Breast epithelium (tissue), 4 donors: ENCODE results near the gene FAP. TPM values are rescaled to one million over a fixed set of nuclear protein-coding genes. Genes with fewer than 3 reads are reported as not detected.

Experiments
- DNase-seq, 2 donors: peaks; one replicate each; pipeline ENCODE4 v3.0.0-alpha.2; 2019; ENCODE audit warnings: low spot score in 2 of 2
- H3K27ac ChIP-seq, 2 donors: fragments of 200-600 bp; sonication (generic) in 1 of 2; one replicate each; pipeline ENCODE4 v1.5.1; 2016 to 2019; ENCODE audit warnings: mild to moderate bottlenecking in 1 of 2
- H3K27me3 ChIP-seq, 2 donors: fragments of 200-600 bp; sonication (generic) in 1 of 2; one replicate each; pipeline versions ENCODE4 v1.5.1 to v1.6.0; 2017 to 2019; ENCODE audit warnings: control low read depth in 1 of 2, mild to moderate bottlenecking in 1 of 2
- H3K36me3 ChIP-seq: fragments of 200-600 bp; one replicate; pipeline ENCODE4 v1.5.1; 2019
- H3K4me1 ChIP-seq, 2 donors: fragments of 200-600 bp; sonication (generic); one replicate each; pipeline ENCODE4 v1.5.1; 2016 to 2019; ENCODE audit warnings: control low read depth in 1 of 2
- H3K4me3 ChIP-seq, 3 donors: fragments of 200-600 bp; sonication (generic); 1 replicate in 2 of 3; 2 replicates in 1 of 3; pipeline ENCODE4 v1.5.1; 2016 to 2019; ENCODE audit warnings: mild to moderate bottlenecking in 3 of 3, moderate library complexity in 2 of 3
- H3K9me3 ChIP-seq, 2 donors: fragments of 200-600 bp; sonication (generic) in 1 of 2; one replicate each; pipeline ENCODE4 v1.5.1; 2016 to 2019; ENCODE audit warnings: control low read depth in 1 of 2
- CTCF ChIP-seq, 3 donors: fragments of 450-650 bp; IDR thresholded peaks; one replicate each; pipeline ENCODE4 v1.5.1; 2016 to 2017; ENCODE audit warnings: antibody characterized with exemption in 3 of 3, mild to moderate bottlenecking in 3 of 3, moderate library complexity in 3 of 3
- POLR2A ChIP-seq: fragments of 450-650 bp; IDR thresholded peaks from one replicate; pipeline ENCODE4 v1.6.1; 2016; ENCODE audit warnings: antibody characterized with exemption, mild to moderate bottlenecking, moderate library complexity
- POLR2AphosphoS5 ChIP-seq, 3 donors: sonication (generic); formaldehyde crosslinking; IDR thresholded peaks; one replicate each; pipeline ENCODE4 v1.6.1; 2017; ENCODE audit warnings: antibody characterized with exemption in 3 of 3
- intact Hi-C: fragments of 100-400 bp; cut with DNase I; formaldehyde crosslinking; loops from one replicate; pipeline ENCODE4 v1.15.1; 2023; ENCODE audit warnings: low total_unique reads
- total RNA-seq, 3 donors: library from RNA; depleted of rRNA; stranded (reverse); fragments of >200 nt; gene quantifications; one replicate each; pipeline ENCODE4 v1.1.0, GENCODE V29; 2016

The FAP gene
- total RNA-seq = 10 to 100 TPM; 14.4 to 36.0 (median 22.4) TPM

GRCh38 chr2:162243294-162243693 is at the start of gene FAP:
Gene FAP, minus strand, starts transcription at chr2:162243445. Its CDS starts 118 bp downstream, at chr2:162243327.
- DNase-seq = no peak
- no peaks in the 10 kb centered on the region for H3K36me3 ChIP-seq

DNA sequence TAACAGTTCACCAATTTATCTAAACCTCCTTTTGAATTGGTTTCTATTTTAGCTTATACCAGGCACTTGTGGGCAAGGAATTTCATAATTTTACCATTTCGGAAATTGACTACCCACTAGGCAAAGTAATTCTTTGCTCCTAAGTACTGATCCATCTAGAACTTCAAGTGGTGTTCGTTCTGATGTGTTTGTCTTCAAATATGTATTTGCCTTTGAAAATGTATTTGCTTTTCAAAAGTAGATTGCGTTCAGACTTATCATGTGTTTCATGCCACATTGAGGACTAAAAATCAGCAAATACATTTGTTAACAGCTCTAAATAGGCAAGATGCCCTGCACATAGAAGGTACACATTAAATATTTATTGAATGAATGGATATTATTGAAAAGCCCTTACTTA is 48.5 kb upstream of the FAP start:
- no peak for DNase-seq
- intact Hi-C loops = no loop called here
- H3K4me3 ChIP-seq = no peak overlapping the region
- no peak overlapping the region for H3K27ac ChIP-seq
- H3K27me3 ChIP-seq = no peaks in the 10 kb centered on the region
- TF ChIP-seq CTCF (IDR thresholded peaks at IDR 0.05) (no peak), POLR2A (no peak), POLR2AphosphoS5 (IDR thresholded peaks at IDR 0.05) (no peak)
- H3K4me1 ChIP-seq = no peaks in the 10 kb centered on the region
- H3K9me3 ChIP-seq = no peaks in the 10 kb centered on the region
- H3K36me3 ChIP-seq = peaks cover 6% of the 10 kb centered on the region

More at GRCh38 chr2:162243294-162243693, at the start of gene FAP:
- no peaks in the 10 kb centered on the region for H3K9me3 ChIP-seq
- intact Hi-C loops = no loop called here
- H3K4me1 ChIP-seq = peaks cover 0 to 6% of the 10 kb centered on the region in 2 donors
- TF ChIP-seq POLR2AphosphoS5 (IDR thresholded peaks at IDR 0.05) (no peak), POLR2A (no peak), CTCF (IDR thresholded peaks at IDR 0.05) (no peak)
- H3K27ac ChIP-seq = peak within 1 kb of the TSS; percentile 77
- H3K27me3 ChIP-seq = no peaks in the 10 kb centered on the region
- peak within 1 kb of the TSS; percentile 33 to 52 (median 36) for H3K4me3 ChIP-seq

DNA sequence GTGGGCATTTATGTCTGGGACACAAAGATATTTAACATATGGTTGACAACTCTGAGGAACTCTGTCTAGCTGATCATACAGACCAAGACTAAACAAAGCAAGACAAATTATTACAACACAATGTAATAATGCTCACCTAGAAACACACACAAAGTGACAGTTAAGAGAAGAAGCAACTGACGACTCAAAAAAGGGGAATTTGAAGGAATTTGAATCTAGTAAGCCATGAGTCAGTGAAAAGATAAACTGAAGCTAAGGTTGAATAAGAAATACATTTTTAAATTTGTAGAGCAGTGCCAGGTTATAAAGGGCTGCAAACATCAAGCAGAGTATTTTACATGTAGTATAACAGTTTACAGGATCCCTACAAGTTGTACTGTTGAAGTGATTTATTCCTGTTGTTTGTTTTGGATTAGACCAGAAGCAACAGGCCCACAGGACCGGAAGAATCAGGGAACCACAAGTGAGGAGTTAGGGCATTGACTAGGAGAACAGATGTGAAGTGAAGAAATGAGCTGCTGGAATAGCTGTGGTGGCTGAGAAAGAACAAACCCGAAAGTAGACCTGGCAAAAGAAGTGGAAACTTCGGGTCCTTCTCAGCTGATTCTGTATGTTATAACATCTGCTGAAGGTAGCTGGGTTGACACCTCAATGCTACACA is 39.6 kb upstream of the FAP start:
- Histone ChIP-seq H3K27ac (no peak overlapping the region), H3K4me1 (no peaks in the 10 kb centered on the region), H3K9me3 (no peaks in the 10 kb centered on the region), H3K27me3 (no peaks in the 10 kb centered on the region), H3K36me3 (peaks cover 3% of the 10 kb centered on the region), H3K4me3 (no peak overlapping the region)
- intact Hi-C loops = no loop called here
- TF ChIP-seq POLR2AphosphoS5 (IDR thresholded peaks at IDR 0.05) = no peak
- no peak for TF ChIP-seq CTCF (IDR thresholded peaks at IDR 0.05)
- TF ChIP-seq POLR2A = no peak
- no peak for DNase-seq

GRCh38 chr2:162280654-162281053 is 37.4 kb upstream of the FAP start:
- TF ChIP-seq POLR2AphosphoS5 (IDR thresholded peaks at IDR 0.05) = no peak
- TF ChIP-seq CTCF (IDR thresholded peaks at IDR 0.05) = no peak
- TF ChIP-seq POLR2A = no peak
- H3K4me1 ChIP-seq = no peaks in the 10 kb centered on the region
- intact Hi-C loops = no loop called here
- H3K27ac ChIP-seq = no peak overlapping the region
- H3K27me3 ChIP-seq = no peaks in the 10 kb centered on the region
- H3K4me3 ChIP-seq = no peak overlapping the region
- DNase-seq = no peak
- no peaks in the 10 kb centered on the region for H3K9me3 ChIP-seq
- peaks cover 3% of the 10 kb centered on the region for H3K36me3 ChIP-seq

GRCh38 chr2:162277381-162277780 is 34.1 kb upstream of the FAP start:
- no peak for DNase-seq
- peaks cover 3% of the 10 kb centered on the region for H3K36me3 ChIP-seq
- no peak for TF ChIP-seq CTCF (IDR thresholded peaks at IDR 0.05)
- no peak for TF ChIP-seq POLR2AphosphoS5 (IDR thresholded peaks at IDR 0.05)
- no peak for TF ChIP-seq POLR2A
- no peak overlapping the region for H3K4me3 ChIP-seq
- no peaks in the 10 kb centered on the region for H3K4me1 ChIP-seq
- no peaks in the 10 kb centered on the region for H3K27me3 ChIP-seq
- intact Hi-C loops = no loop called here
- no peak overlapping the region for H3K27ac ChIP-seq
- no peaks in the 10 kb centered on the region for H3K9me3 ChIP-seq
